AG09319 (cell line): Measurements from ENCODE around the gene CTTNBP2.

ENCODE experiments used
- DNase-seq: peaks from one replicate; pipeline ENCODE4 v3.0.0-alpha.2; 2010; ENCODE audit warnings: low read depth; ENCODE audit errors: extremely low read depth
- TF ChIP-seq, protein P1 (sequence below): IDR thresholded peaks from 2 replicates; pipeline ENCODE4 v1.5.1; 2011; ENCODE audit warnings: low read depth, mild to moderate bottlenecking, inconsistent platforms, low read length, moderate library complexity

The CTTNBP2 gene

GRCh38 chr7:117775801-117776200 lies 97.4 kb downstream of the CTTNBP2 start:
- TF ChIP-seq, protein P1, sequence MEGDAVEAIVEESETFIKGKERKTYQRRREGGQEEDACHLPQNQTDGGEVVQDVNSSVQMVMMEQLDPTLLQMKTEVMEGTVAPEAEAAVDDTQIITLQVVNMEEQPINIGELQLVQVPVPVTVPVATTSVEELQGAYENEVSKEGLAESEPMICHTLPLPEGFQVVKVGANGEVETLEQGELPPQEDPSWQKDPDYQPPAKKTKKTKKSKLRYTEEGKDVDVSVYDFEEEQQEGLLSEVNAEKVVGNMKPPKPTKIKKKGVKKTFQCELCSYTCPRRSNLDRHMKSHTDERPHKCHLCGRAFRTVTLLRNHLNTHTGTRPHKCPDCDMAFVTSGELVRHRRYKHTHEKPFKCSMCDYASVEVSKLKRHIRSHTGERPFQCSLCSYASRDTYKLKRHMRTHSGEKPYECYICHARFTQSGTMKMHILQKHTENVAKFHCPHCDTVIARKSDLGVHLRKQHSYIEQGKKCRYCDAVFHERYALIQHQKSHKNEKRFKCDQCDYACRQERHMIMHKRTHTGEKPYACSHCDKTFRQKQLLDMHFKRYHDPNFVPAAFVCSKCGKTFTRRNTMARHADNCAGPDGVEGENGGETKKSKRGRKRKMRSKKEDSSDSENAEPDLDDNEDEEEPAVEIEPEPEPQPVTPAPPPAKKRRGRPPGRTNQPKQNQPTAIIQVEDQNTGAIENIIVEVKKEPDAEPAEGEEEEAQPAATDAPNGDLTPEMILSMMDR, result no peak
- no peak for DNase-seq

GRCh38 chr7:117774943-117775342 lies 98.3 kb downstream of the CTTNBP2 start:
- TF ChIP-seq, protein P1, result no peak
- no peak for DNase-seq

DNA sequence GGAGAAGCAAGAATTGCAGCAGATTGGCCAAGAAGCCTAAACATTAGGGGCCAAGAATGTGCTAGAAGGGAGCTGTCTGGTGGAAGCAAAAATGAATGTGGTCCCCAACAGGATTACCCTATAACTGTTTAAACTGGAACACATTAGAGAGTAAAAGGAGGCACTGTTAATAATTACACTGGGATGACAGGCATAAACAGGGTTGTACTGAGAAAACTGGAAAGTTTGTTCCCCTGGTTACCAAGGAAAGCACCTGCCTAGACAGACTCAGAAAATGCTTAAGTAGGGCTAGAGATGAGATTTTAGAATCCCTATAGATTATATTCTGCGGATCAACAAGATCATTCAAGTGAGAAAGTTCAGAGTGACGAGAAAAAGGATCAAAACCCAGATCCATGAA lies 100.8 kb downstream of the CTTNBP2 start:
- DNase-seq, result no peak
- TF ChIP-seq, protein P1, result no peak

GRCh38 chr7:117771756-117772155 lies 101.5 kb downstream of the CTTNBP2 start:
- DNase-seq, result no peak
- TF ChIP-seq, protein P1, result no peak

GRCh38 chr7:117769085-117769484 lies 104.2 kb downstream of the CTTNBP2 start:
- DNase-seq, result no peak
- TF ChIP-seq, protein P1, result no peak

DNA sequence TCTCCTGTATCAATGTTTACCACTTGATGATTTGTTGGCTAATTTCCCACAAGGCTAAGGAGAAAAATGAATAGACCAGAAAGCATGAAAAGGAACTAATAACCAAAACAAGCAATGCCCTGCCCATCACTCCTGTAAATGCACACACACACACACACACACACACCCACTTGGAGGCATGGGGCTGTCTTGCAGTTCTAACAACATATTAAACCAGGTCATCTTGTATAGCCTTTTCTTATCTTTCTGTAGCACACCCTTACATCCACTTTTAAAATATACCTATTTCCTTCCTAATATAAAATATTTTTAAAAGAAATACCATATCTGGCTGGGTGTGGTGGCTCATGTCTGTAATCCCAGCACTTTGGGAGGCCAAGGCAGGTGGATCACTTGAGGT lies 105.3 kb downstream of the CTTNBP2 start:
- TF ChIP-seq, protein P1, result no peak
- DNase-seq, result no peak

GRCh38 chr7:117766913-117767312 lies 106.3 kb downstream of the CTTNBP2 start:
- TF ChIP-seq, protein P1, result no peak
- no peak for DNase-seq
